ENCODE results near the gene ANP32D.
"Not testable (repeated sequence)": the region's sequence is repeated elsewhere in the genome, so short reads cannot be mapped to it uniquely, and the experiment has no call there.

The ANP32D gene

DNA sequence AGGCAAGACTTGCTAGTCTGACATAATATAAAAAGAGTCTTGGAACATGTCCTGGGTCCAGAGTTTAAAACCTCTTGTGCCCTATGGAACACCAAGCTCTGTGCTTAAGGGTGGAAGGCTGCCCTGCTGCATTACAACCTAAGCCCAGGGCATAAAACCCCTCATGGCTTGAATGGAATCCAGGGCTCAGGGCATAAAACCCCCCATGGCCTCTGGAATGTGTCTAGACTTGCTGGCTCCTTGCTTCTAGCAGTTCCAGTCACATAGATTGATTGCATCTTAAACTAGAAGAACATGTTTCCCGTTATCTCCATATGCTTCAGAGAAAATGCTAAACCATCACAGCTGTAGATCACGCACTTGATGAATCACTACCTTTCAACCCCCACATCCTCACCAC lies 34.5 kb downstream of the ANP32D start:
- not testable (repeated sequence) for DNase-seq

DNA sequence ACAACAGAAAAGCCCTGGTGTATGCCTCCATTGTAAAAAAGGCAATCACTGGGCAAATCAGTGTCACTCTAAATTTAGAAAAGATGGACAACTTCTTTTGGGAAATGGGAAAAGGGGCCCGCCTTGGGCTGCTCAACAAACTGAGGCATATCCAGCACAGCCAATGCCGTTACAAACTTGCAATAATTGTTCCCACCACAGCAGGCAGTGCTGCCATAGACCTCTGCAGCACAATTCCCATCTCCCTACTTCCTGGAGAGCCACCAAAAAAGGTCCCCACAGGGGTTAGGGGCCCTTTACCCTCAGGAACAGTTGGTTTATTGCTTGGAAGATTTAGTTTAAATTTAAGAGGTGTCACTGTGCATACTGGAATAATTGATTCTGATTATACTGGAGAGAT lies 36.6 kb downstream of the ANP32D start:
- DNase-seq: no peak

- no peak for DNase-seq
These were observed 37.8 kb downstream of the ANP32D start for GRCh38 chr12:48510111-48510510.

DNA sequence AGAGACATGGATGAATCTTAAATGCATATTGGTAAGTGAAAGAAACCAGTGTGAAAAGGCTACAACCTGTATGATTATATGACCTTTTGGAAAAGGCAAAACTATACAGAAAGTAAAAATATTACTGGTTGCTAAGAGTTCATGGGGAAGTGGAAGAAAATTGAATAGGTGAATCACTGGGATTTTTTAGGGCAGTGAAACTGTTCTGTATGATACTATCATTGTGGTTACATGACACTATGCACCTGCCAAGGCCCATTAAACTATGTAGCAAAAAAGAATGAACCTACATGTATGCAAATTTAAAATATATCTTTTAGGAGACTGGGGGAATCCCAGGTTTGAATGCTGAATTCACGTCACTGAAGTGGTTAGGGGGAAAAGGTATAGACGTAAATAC lies 40.5 kb downstream of the ANP32D start:
- no peak for DNase-seq

DNA sequence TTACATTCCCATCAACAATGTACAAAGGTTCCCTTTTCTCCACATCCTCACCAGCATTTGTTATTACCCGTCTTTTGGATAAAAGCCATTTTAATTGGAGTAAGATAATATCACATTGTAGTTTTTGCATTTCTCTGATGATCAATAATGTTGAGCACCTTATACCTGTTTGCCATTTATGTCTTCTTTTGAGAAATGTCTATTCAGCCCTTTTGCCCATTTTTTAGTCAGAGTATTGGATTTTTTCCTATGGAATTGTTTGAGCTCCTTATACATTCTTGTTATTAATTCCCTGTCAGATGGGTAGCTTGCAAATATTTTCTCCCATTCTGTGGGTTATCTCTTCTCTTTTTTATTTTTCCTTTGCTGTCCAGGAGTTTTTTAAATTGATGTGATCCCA lies 42.4 kb downstream of the ANP32D start:
- DNase-seq: no peak

- DNase-seq: not testable (repeated sequence)
These were observed 48.0 kb downstream of the ANP32D start for GRCh38 chr12:48520381-48520780.
